ENCODE data around the gene YOD1. TPM values are rescaled to one million over a fixed set of nuclear protein-coding genes. Genes with fewer than 3 reads are reported as not detected.

Gene YOD1
- polyA plus RNA-seq, 1 donor: 4.2 TPM

GRCh38 chr1:207025146-207025880 is 25.7 kb downstream of the YOD1 start:
- DNase-seq: no peak

DNA sequence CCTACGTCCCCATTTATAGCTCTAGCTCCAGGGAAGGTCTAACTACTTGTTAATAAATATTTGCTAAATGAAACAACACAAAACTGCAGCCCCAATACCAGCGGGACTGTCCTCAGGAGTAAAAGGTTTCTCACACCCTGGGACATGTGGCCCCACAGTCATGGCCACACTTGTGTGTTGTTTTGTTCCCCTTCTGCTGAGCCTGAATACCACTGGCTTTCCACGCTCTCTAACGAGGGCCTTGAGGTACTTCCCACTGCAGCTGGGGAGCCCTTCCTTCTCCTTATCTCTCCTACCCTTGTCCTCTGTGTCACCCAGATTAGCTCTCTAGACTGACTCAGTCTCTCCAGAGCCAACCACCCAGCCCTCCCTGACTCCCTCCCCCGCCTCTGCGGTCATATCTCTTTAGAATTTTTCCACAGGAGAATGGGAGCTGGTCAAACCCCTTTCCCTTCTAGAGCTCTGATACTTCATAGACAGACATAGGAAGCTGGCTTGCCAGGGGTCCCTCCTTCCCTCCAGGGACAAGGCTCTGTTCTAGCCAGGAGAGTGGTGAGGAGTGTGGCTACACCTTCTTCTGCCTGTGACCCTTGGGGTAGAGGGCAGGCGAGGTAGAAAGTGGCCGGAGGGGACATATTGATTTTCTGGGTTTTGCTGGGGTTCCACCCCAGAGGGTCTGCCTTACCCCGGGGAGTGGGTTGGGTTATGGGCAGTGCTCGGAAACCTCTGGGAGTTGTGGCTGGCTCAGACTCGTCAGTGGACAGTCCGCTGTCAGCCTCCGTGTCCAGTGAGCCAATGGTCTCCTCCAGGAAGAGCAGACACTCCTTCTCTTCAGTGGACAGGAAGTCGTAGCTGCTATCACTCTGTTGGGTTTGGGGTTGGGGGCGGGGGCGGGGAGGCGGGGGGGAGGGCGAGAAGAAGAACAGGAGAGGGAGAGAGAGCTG is 26.5 kb downstream of the YOD1 start:
- DNase-seq: no peak

DNA sequence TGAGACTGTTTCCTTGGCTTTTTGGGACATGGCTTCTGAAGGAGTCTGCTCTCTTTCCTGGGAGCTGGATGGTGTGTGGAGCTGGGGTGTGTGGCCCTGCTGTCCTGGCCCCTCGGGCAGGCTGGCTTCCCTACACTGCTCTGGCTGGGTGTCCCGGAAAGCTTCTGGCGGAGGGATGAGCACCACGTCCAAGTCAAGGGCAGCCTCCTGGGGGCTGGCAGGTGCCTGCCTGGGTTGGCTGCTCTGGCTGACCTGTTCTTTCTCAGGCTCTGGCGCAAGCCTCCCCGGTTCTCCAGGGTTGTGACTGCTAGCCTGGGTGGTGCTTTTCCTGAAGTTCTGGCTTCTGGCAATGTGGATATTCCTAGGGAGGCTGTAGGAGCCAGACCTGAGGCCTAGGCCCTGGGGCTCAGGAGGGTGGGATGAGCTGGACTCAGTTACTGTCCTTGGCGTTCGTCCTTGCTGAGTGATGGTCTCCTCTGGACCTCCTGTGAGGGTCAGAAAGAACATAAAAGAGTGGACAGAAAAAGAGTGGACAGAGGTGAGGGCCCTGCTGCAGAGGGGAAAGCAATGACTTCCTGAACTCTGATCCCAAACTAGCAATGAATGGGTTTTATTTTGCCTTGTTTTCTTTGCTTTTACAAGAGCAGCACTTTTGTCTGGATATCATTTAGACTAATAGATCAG is 27.9 kb downstream of the YOD1 start:
- no peak for DNase-seq

- no peak for DNase-seq
Observed at GRCh38 chr1:207021876-207022596, 29.0 kb downstream of the YOD1 start.

DNA sequence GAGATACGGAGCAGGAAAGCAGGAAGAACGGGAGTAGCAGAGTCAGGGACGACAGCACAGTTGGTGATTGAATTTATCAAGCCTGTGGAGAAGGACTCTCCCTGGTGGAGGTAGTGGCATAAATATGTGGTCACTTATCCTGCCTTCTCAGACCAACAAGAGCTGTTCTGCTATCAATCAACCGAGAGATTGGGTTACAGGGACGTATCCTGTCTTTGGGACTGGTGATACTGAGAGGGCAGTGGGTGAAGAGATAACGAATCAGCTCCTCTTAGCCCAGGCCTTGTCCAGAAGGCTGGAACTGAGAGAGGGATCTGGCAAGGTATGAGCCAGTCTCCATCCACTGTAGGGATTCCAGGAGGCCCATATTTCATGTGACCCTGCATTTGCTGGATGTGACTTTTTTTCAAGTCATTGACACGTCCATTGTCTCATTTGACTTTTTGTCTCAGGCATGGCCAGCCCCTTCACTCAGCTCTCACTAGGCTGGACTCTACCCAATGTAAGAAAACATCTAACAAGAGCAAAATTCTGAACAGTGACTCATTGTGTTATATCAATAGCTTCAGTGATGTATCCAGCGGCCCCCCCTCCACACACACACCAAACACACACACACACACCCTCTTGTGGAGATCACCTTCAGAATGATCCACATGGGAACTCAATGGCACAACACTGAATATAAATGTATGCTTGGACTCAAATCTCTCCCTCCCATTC is 29.7 kb downstream of the YOD1 start:
- no peak for DNase-seq

GRCh38 chr1:207020709-207021107 is 30.3 kb downstream of the YOD1 start:
- DNase-seq: no peak

GRCh38 chr1:207020065-207020708 is 30.8 kb downstream of the YOD1 start:
- DNase-seq: no peak

GRCh38 chr1:207019661-207020060 is 31.3 kb downstream of the YOD1 start:
- no peak for DNase-seq

GRCh38 chr1:207019161-207019560 is 31.8 kb downstream of the YOD1 start:
- no peak for DNase-seq

GRCh38 chr1:207018707-207019106 is 32.3 kb downstream of the YOD1 start:
- no peak for DNase-seq

- DNase-seq: no peak
Observed at GRCh38 chr1:207017615-207018559, 33.1 kb downstream of the YOD1 start.

GRCh38 chr1:207015791-207016190 is 35.2 kb downstream of the YOD1 start:
- DNase-seq: no peak

DNA sequence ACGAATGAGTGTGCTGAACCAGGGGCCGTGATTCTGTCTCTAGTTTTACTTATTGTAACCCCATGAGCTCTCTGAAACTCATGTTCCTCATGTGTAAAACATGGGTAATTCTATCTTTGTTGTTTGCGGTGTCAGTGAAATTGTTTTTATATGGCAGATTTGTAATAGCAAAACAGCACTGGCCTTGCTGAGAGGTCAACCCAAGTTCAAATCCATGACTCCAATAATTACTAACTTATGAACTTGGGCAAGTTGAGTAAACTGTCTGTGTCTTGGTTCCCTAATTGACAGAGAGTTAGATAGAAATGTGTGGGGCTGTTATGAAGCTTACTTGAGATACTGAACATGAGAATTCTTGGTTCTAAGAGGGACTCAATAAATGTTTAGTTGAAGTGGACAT is 36.3 kb downstream of the YOD1 start:
- DNase-seq: no peak

- no peak for DNase-seq
Observed at GRCh38 chr1:207013321-207014085, 37.5 kb downstream of the YOD1 start.

GRCh38 chr1:207010726-207011125 is 40.3 kb downstream of the YOD1 start:
- DNase-seq: no peak

DNA sequence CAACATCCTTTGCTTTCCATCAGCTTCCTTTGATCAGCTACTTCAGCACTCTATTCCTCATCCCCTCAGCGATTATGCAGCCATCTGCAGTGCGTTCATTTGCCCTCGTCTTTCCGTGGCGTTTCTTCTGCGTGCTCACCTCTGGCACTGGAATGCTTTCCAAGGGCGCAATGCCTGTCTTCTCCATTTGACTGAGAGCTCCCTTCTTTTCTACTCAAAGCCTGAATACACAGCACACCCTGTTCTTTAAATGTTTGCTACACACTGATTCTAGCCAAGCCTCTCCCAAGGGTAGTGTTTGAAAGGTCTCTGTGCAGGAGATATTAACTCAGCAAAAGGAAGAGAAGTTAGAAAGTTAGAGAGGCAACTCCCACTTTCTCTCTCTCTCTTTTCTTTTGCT is 41.1 kb downstream of the YOD1 start:
- no peak for DNase-seq

DNA sequence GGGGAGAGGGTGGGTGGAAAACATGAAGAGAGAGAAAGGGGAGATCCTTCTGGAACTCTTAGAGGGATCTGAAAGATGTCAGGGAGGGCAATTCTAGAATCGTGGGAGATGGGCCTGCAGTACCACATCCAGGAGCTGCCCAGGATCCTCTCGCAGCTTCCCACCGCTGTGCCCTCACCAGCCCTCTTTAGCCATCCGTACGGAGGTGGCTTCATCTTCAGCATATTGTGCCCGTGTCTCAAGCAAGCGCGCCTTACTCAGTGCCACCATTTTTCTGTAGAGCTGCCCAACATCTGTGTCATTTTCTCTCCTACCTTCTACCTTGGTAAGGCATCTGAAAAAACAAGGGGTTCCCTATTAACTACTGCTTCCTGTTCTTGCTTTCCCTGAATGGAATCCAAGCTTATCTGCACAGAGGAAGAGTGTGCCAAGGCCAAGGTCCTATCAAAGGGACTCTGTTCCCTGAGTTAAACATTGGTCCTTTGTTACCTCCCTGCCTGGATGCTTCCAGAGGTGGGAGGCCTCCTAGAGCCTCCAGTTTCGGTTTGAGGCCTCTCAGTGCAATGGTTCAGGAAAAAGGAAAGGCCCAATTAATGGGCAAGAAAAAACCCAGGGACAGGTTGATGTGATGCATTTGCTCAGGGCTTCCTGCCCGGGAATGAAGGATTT is 41.7 kb downstream of the YOD1 start:
- DNase-seq: no peak

DNA sequence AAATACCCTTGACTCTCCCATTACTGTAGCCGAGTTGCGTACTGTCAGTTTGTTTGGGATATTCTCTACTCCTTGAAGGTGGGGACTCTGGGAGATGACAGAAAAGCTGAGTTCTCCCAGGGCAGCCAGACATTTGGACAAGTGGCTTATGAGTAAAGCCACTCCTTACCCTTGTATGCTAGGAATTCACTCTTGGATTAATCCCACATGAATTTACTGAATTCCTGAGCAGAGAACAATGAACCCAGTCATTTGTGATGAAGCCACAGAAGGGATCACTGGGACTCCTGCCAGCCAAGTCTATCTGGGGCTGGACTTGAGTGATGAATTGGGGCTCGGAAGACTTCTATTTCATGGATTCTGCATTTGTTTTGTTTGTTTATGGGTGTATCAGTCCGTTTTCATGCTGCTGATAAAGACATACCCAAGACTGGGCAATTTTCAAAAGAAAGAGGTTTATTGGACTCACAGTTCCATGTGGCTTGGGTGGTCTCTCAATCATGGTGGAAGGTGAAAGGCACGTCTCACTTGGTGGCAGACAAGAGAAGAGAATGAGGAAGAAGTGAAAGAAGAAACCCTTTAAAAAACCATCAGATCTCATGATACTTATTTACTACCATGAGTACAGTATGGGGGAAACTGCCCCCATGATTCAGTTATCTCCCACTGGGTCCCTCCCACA is 43.5 kb downstream of the YOD1 start:
- no peak for DNase-seq
